Lower lobe of right lung (tissue), 2 donors: Measurements from ENCODE around the gene INPP4A. TPM values are rescaled to one million over a fixed set of nuclear protein-coding genes. Genes with fewer than 3 reads are reported as not detected.

Experiments
- ATAC-seq, 2 donors: fragments of 200-7000 bp; cut with Tn5 transposase; one replicate each; pipeline ENCODE4 v1.9.1; 2020 to 2022; ENCODE audit warnings: mild to moderate bottlenecking in 2 of 2, moderate library complexity in 2 of 2
- DNase-seq: peaks from one replicate; pipeline ENCODE4 v3.0.0-alpha.2; 2020
- H3K27ac ChIP-seq: fragments of 200-600 bp; one replicate; pipeline ENCODE4 v1.8.0; 2022
- H3K27me3 ChIP-seq: fragments of 200-600 bp; one replicate; pipeline ENCODE4 v1.8.0; 2022; ENCODE audit warnings: low read depth
- H3K36me3 ChIP-seq: fragments of 200-600 bp; one replicate; pipeline ENCODE4 v1.8.0; 2022; ENCODE audit warnings: mild to moderate bottlenecking
- H3K4me1 ChIP-seq: fragments of 200-600 bp; one replicate; pipeline ENCODE4 v1.8.0; 2022
- H3K4me3 ChIP-seq: fragments of 200-600 bp; one replicate; pipeline ENCODE4 v1.8.0; 2022; ENCODE audit warnings: mild to moderate bottlenecking
- H3K9me3 ChIP-seq: fragments of 200-600 bp; one replicate; pipeline ENCODE4 v1.8.0; 2022
- CTCF ChIP-seq: fragments of 200-600 bp; IDR thresholded peaks from one replicate; pipeline ENCODE4 v1.8.0; 2022; ENCODE audit warnings: antibody characterized with exemption, mild to moderate bottlenecking
- intact Hi-C: fragments of 100-400 bp; cut with DNase I; formaldehyde crosslinking; loops from one replicate; pipeline ENCODE4 v1.11.0; 2022
- total RNA-seq: library from RNA; stranded (reverse); fragmentation: NEBNext Ultra II Directional; extraction: Animal tissue kit (Norgen Biotek cat#: 25700); gene quantifications from one replicate; pipeline ENCODE4 v1.2.1, GENCODE V29; 2021
- donor health status: DM: no; HTN: yes; CAD: no; lungs with severe emphysema.

The INPP4A gene
- total RNA-seq, 1 donor from 2014 or later = 35.6 TPM

GRCh38 chr2:98448441-98449145 lies 3.9 kb downstream of the INPP4A start:
- H3K36me3 ChIP-seq = no peaks in the 10 kb centered on the region
- no peaks in the 10 kb centered on the region for H3K9me3 ChIP-seq
- peaks cover 49% of the 10 kb centered on the region for H3K4me1 ChIP-seq
- intact Hi-C loops = no loop called here
- TF ChIP-seq CTCF = no peak
- no peak overlapping the region for H3K27ac ChIP-seq
- no peak for DNase-seq
- H3K27me3 ChIP-seq = no peaks in the 10 kb centered on the region
- ATAC-seq = no peak
- H3K4me3 ChIP-seq = no peak overlapping the region

- TF ChIP-seq CTCF = no peak
- no peaks in the 10 kb centered on the region for H3K36me3 ChIP-seq
- H3K27me3 ChIP-seq = no peaks in the 10 kb centered on the region
- H3K4me3 ChIP-seq = no peak overlapping the region
- no peak overlapping the region for H3K27ac ChIP-seq
- H3K9me3 ChIP-seq = no peaks in the 10 kb centered on the region
- ATAC-seq = peak; percentile 58 to 74
- no peak for DNase-seq
- peaks cover 49% of the 10 kb centered on the region for H3K4me1 ChIP-seq
- intact Hi-C loops = no loop called here
Observed at GRCh38 chr2:98452396-98453027, 7.9 kb downstream of the INPP4A start.

GRCh38 chr2:98453083-98453482 lies 8.4 kb downstream of the INPP4A start:
- Histone ChIP-seq H3K27ac (no peak overlapping the region), H3K9me3 (no peaks in the 10 kb centered on the region), H3K27me3 (no peaks in the 10 kb centered on the region), H3K36me3 (no peaks in the 10 kb centered on the region), H3K4me1 (peaks cover 49% of the 10 kb centered on the region), H3K4me3 (no peak overlapping the region)
- DNase-seq (no peak), ATAC-seq (no peak)
- intact Hi-C loops = no loop called here
- TF ChIP-seq CTCF = no peak

- no peaks in the 10 kb centered on the region for H3K27me3 ChIP-seq
- TF ChIP-seq CTCF = no peak
- ATAC-seq = no peak
- no peak for DNase-seq
- no peak overlapping the region for H3K4me3 ChIP-seq
- H3K9me3 ChIP-seq = no peaks in the 10 kb centered on the region
- H3K27ac ChIP-seq = no peak overlapping the region
- no peaks in the 10 kb centered on the region for H3K36me3 ChIP-seq
- H3K4me1 ChIP-seq = peaks cover 49% of the 10 kb centered on the region
- intact Hi-C loops = no loop called here
Observed at GRCh38 chr2:98453531-98453930, 8.9 kb downstream of the INPP4A start.

GRCh38 chr2:98454073-98454472 lies 9.4 kb downstream of the INPP4A start:
- ATAC-seq = no peak
- Histone ChIP-seq H3K27ac (peak overlapping the region; percentile 65), H3K9me3 (no peaks in the 10 kb centered on the region), H3K27me3 (no peaks in the 10 kb centered on the region), H3K36me3 (no peaks in the 10 kb centered on the region), H3K4me1 (peaks cover 52% of the 10 kb centered on the region), H3K4me3 (no peak overlapping the region)
- no peak for TF ChIP-seq CTCF
- no peak for DNase-seq
- intact Hi-C loops = no loop called here
